NK-92 (cell line): ENCODE results near the gene ABCD3.
"Not testable (repeated sequence)": the region's sequence is repeated elsewhere in the genome, so short reads cannot be mapped to it uniquely, and the experiment has no call there.

ENCODE experiments used
- DNase-seq: peaks from one replicate; lab custom pipeline; 2025; ENCODE audit not compliant: unreplicated experiment; lab: John Stamatoyannopoulos, UW

The ABCD3 gene

DNA sequence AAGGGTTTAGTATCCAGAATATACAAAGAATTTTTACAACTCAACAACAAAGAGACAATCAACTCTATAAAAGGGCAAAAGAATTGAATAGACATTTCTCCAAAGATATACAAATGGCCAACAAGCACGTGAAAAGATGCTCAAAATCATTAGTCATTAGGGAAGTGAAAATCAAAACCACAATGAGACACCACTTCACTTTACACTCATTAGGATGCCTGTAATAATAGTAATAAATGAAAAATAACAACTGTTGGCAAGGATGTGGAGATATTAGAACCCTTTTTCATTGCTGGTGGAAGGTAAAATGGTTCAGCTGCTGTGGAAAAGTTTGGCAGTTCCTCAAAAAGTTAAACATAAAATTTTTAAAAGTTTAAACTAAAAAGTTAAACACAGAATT lies 7.0 kb upstream of the ABCD3 start:
- DNase-seq = no peak

DNA sequence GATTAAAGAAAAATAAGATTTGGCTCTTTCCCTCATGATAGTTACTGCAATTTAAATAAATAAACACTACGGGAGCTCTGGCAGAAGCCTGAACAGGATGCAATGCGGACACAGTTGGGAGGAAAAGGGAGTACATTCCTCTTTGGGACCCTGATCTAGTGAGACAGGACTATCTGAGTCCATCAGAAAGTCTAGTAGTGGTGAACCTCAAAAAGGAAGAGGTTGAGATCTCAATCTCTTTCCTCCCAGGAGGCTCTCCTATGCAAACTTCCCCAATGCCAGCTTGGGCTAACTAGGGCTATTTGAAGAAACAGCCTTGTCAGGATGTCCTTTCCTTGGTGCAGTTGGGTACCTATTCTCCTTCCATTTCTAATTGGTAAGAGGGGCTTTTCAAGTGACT lies 4.9 kb upstream of the ABCD3 start:
- no peak for DNase-seq

DNA sequence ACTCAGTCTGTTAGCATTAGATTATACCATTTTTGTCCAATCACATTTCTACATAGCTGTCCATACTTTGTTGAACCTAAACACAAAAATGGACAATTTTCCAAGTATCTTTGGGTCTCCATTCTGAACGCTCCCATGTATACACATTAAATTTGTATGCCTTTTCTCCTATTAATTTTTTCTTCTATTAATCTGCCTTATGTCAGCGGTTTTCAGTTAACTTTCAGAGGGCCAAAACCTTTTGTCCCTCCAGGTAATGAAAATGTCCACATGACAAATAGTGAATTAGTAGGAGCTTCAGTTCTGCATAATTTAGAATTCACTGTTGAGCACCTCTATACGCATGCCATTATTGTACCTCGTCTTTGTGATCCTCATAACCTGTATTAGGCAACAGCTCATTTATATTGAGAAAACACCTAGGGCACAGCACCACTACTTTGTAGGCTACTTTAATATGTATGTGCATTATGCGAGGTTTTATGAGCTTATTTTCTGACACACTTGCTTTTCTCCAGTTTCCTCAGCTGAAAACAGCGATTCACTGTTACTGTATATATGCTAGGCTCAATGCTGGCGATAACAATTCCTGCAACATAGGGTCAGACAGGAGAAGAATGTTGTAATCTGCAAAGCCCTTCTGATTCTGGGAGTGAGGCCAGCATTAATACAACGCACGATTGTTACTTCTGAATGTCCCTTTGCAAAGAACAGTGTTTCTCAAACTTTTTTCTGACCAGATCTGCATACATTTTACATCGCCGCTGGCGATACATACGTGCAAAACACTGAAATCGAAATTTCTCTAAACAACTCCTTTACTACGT lies 1.1 kb upstream of the ABCD3 start:
- no peak for DNase-seq

DNA sequence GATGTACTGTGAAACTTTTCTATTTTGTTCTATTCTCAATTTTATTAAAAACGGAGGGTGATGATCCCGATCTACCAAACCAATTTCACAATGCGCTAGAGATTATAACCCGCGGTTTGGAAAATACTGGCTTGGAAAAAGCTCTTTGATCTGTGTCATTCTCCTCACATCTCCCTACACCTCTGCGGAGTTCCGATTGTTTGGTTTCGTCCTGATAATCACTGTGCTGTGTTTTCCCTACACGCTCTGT lies 536 bp upstream of the ABCD3 start:
- DNase-seq = no peak

DNA sequence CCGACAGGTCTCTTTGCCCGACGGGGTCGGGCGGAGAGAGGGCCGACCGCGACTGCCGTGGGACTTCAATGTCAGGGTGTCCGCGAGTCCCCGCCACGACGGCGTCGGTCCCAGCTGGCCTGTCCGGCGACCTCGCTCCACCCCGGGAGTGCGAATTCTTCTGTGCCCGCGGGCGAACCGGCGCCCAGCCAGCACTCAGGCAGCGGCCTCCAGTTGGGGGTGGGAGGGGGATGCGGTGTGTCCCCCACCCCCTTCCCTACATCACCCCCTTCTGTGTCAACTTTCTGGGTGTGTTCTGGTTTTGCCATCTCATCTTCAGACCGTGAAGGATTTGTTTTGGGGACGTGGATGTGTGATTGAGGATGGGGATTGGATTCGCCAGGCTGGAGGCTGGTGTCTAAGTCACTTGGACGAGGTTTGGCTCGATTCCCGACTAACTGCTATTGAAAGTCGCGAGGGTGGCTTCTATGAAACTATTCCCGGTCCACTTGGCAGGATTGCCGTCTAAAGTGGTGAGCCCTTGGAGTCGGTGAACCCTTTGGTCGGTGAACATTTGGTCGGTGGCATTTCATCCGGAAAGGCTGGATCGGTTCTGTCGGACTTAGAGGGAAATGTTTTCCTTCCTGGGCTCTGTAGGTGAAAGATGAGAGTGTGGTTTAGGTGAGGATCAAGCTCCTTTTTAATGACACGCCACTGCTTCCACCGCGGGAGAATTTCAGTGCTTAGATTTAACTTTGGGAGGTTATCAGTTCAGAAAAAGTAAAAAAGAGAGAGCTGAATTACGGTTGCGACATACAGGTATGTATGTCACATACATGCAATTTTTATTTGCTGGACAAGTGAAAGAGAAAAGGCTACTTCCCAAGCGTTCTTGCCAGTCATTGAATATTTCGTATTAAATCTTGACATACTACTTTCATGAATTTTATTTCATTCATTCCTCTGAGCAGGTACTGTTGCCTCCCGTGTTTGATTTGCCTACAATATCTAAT lies 771 bp downstream of the ABCD3 start:
- no peak for DNase-seq

DNA sequence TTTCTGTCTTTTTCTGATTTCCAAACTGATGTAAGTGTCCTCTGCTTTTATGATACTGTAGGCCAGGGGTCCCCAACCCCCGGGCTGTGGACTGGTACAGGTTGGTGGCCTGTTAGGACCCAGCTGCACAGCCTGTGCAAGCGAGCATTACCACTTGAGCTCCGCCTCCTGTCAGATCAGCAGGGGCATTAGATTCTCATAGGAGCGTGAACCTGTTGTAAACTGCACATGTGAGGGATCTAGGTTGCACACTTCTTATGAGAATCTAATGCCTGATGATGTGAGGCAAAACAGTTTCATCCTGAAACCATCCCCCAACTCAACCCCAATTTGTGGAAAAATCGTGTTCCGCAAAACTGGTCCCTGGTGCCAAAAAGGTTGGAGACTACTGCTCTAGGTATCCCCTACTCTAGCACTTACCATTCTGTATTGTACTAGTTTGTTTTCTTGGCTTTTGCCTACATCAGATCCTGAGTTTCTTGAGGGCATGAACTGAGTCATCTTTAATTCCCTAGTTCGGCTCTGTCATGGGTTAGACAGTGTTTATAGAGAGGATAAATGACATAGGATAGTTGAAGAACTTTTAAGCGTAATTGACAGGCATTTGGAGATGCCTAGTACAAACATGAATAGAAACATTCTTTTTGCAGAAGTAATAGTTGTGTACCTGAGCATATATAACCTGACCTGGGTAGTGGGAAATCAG lies 4.1 kb downstream of the ABCD3 start:
- no peak for DNase-seq

DNA sequence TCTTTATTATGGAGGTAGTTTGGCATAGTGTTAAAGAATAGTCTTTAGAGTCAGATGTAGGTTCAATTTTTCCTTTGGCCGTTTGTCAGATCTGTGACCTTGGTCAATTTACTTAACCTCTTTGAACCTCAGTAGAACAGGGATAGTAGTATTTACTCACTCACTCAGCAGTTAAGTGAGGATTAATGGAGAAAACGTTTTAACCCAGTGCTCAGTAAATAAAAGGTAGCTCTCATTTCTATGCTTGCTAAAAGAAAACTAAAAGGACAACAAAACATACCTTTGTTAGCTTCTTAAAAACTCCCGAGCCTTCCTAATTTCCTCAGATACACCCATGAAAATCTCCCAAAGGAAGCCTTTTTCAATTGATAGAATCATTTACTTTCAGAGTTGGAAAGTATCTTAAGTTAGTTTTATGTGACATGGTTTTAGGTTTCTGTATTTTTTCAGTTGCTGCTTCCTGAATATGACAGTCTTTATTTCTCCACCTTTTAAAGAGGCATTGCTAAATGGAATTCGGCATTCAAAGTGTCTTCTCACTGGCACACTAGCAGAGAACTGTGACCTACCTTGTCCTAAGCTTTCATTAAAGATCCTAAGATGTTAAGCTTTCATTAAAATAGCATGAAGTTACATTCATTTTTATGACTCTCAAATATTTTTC lies 7.8 kb downstream of the ABCD3 start:
- DNase-seq = no peak

DNA sequence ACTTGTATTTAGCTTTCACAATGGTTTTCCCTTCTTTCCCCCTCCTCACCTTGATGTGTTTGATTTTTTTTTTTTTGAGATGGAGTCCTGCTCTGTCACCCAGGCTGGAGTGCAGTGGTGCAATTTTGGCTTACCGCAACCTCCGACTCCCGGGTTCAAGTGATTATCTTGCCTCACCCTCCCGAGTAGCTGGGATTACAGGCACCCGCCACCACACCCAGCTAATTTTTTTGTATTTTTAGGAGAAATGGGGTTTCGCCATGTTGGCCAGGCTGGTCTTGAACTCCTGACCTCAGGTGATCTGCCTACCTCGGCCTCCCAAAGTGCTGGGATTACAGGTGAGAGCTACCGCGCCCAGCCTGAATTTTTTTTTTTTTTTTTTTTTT lies 8.3 kb downstream of the ABCD3 start:
- not testable (repeated sequence) for DNase-seq

DNA sequence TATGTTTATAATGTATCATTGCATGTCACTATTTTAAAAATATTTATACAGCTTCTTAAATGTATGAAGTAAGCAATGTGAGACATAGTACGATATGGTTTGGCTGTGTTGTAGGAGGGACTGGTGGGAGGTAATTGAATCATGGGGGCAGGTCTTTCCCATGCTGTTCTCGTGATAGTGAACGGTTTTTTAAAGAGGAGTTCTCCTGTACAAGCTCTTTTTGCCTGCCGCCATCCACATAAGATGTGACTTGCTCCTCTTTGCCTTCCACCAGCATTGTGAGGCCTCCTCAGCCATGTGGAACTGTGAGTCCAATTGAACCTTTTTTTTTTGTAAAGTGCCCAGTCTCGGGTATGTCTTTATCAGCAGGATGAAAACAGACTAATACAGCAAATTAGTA lies 10.3 kb downstream of the ABCD3 start:
- no peak for DNase-seq

DNA sequence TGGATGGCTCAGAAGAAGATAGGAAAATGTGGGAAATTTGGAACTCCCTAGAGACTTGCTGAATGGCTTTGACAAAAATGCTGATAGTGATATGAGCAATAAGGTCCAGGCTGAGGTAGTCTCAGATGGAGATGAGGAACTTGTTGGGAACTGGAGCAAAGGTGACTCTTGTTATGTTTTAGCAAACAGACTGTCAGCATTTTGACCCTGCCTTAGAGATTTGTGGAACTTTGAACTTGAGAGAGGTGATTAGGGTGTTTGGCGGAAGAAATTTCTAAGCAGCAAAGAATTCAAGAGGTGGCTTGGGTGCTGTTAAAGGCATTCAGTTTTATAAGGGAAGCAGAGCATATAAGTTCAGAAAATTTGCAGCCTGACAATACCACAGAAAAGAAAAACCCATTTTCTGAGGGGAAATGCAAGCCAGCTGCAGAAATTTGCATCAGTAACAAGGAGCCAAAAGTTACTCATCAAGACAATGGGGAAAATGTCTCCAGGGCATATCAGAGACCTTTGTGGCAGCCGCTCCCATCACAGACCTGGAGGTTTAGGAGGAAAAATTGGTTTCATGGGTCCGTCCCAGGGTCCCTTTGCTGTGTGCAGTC lies 10.8 kb downstream of the ABCD3 start:
- DNase-seq = not testable (repeated sequence)

DNA sequence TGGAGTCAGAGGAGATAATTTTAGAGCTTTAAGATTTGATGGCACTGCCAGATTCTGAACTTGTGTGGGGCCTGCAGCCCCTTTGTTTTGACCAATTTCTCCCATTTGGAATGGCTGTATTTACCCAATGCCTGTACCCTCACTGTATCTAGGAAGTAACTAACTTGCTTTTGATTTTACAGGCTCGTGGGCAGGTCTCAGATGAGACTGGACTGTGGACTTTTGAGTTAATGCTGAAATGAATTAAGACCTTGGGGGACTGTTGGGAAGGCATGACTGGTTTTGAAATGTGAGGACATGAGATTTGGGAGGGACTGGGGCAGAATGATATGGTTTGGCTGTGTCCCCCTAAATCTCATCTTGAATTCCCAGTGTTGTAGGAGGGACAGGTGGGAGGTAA lies 11.9 kb downstream of the ABCD3 start:
- DNase-seq = not testable (repeated sequence)

DNA sequence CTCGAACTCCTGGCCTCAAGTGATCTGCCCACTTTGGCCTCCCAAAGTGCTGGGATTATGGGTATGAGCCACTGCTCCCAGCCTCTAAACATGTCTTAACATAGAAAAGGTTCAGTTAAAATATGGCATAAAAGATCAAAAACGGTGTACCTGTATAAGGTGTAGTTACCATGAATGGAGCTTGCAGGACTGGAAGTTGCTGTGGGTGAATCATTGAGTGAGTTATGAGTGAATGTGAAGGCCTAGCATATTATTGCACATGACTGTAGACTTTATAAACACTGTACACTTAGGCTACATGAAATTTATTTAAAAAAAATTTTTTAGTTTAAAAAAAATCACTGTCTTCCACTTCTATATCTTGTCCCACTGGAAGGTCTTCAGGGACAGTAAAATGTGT lies 15.7 kb downstream of the ABCD3 start:
- no peak for DNase-seq

DNA sequence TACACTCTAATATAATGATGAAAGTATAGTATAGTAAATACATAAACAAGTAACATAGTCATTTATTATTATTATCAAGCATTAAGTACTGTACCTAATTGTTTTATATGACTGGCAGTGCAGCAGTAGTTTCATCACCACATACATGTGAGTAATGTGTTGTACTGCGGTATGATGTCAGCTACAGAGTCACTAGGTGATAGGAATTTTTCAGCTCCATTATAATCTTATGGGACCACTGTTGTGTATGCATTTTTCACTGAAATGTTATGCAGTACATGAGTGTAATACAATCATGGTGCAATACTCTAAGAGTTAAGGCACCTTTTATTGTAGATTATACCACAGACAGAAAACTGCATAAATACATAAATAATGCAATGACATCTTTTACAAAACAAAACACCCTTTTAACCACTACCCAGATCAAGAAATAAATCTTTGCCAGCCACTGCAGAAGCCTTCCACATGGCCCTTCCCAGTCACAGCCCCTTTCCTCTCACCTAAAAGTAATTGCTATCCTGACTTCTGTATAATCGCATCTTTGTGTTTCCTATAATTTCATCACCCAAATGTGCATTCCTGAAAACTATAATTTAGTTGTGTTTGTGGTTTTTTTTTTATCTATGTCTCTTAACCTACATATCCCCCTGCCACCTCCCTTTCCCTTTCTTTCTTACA lies 16.3 kb downstream of the ABCD3 start:
- no peak for DNase-seq

DNA sequence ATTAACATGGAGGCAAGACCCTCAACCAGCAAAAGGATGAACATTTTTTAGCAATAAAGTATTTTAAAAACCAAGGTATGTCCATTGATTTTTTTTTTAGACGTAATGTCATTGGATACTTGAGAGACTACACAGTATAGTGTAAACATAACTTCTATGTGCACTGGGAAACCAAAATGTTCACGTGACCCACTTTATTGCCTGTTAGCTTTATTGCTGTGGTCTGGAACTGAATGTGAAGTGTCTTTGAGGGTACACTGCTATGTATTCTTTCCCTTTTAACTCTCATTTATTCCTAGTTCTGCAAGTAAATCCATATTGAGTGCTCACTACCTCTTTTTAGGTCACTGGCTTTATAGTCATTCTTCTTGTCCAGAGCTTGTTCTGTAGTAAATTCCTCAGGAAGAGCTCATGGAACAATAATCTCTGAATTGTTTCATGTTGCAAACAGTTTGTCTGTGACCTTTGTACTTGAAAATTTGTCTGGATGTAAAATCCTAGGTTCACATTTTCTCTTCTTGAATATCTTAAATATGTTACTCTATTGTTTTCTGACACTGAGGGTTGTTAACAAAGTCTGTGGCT lies 20.6 kb downstream of the ABCD3 start:
- DNase-seq = no peak

DNA sequence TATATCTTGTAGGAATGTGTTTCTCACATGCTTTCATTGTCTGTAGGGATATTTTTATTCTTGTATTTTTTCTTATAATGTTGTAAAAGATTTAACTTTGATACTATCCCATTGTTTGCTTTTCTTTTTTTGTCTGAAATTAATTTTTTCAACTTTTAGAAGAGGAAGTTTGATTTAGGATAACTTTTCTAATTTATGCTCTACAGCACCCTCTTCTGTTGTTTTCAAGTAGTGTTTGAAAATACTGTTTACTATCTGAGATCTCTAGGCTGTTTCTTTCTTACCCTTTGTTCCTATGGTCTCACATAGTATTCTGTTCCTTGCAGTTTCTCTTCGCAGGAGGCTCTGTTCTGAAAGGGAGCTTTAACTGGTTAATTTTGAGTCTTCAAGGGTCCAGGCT lies 21.9 kb downstream of the ABCD3 start:
- no peak for DNase-seq

DNA sequence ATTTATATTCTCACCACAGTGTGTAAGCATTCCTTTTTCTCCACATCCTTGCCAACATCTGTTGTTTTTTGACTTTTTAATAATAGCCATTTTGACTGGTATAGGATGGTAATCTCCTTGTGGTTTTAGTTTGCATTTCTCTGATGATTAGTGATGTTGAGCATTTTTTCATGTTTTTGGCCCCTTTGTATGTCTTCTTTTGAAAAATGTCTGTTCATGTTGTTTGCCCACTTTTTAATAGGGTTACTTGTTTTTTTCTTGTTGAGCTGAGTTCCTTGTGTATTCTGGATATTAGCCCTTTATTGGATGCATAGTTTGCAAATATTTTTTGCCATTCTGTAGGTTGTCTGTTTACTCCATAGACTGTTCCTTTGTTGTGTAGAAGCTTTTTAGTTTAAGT lies 24.9 kb downstream of the ABCD3 start:
- not testable (repeated sequence) for DNase-seq

DNA sequence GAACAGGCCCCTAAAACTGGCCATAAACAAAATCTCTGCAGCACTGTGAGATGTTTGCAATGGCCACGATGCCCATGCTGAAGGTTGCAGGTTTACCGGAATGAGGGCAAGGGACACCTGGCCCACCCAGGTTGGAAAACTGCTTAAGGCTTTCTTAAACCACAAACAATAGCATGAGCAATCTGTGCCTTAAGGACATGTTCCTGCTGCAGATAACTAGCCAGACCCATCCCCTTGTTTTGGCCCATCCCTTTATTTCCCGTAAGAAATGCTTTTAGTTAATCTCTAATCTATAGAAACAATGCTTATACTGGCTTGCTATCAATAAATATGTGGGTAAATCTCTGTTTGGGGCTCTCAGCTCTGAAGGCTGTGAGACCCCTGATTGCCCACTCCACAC lies 26.6 kb downstream of the ABCD3 start:
- not testable (repeated sequence) for DNase-seq

DNA sequence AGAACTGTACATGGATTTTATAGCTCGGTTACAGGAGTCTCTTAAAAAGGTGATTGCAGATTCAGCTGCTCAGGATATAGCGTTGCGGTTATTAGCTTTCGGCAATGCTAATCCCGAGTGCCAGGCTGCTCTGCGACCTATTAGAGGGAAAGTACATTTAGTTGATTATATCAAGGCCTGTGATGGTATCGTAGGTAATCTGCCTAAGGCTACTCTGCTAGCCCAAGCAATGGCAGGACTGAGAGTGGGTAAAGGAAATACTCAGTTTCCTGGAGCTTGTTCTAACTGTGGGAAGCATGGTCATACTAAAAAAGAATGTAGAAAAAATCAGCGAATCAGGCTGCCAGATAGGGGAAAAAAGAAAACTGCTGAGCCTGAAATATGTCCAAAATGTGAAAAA lies 27.5 kb downstream of the ABCD3 start:
- DNase-seq = not testable (repeated sequence)

DNA sequence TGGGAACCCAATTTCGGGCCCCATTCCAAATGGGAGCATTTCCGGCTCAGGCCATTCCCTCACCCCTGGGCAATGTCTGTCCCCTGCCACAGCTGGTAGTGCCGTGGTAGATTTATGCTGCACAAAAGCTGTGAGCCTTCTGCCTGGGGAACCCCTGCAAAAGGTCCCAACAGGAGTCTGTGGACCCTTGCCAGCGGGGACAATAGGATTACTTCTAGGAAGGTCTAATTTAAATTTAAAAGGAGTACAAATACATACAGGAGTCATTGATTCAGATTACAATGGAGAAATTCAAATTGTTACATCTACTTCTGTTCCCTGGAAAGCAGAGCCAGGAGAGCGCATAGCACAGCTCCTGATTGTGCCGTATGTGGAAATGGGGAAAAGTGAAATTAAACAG lies 28.0 kb downstream of the ABCD3 start:
- DNase-seq = not testable (repeated sequence)

DNA sequence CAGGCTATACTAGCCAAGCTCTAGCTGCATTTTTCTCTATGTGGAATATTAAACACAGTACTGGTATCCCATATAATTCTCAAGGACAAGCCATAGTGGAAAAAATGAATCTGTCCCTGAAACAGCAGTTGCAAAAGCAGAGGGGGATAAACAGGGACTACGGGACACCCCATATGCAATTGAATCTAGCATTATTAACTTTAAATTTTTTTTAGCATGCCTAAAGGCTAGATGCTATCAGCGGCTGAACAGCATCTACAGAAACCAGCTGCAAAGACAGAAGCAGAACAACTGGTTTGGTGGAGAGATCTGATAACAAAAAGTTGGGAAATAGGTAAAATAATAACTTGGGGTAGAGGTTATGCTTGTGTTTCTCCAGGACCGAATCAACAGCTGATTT lies 30.6 kb downstream of the ABCD3 start:
- DNase-seq = not testable (repeated sequence)
